Body of pancreas (tissue), 4 donors: ENCODE data around the gene UBE2Q1.

Experiments used
- CTCF ChIP-seq, 7 experiments: fragments of 450-650 bp in 4 of 7; fragments of 200-600 bp in 3 of 7; sonication (generic) in 3 of 7; IDR thresholded peaks; one replicate each; pipeline ENCODE4 v1.5.1; 2016 to 2019; ENCODE audit warnings: antibody characterized with exemption in 7 of 7
- POLR2A ChIP-seq, 3 donors: fragments of 450-650 bp; IDR thresholded peaks; one replicate each; pipeline ENCODE4 v1.6.1; 2016; ENCODE audit warnings: antibody characterized with exemption in 3 of 3, mild to moderate bottlenecking in 2 of 3

- TF ChIP-seq CTCF (IDR thresholded peaks at IDR 0.05): no peak
- TF ChIP-seq POLR2A (IDR thresholded peaks at IDR 0.05): no peak
Measured at GRCh38 chr1:154573168-154573510, 14.7 kb upstream of the UBE2Q1 start.
